Stimulated activated CD4-positive, alpha-beta T cell treated with anti-CD3 and anti-CD28 coated beads, Interleukin-4, amount 100 ng/mL, for 48 hours (primary cell): ENCODE measurements around the gene KIRREL3.

Experiments used
- DNase-seq, 2 donors: peaks; one replicate each; pipeline ENCODE4 v3.0.0-alpha.2; 2020; ENCODE audit warnings: low read depth in 2 of 2

KIRREL3 gene

DNA sequence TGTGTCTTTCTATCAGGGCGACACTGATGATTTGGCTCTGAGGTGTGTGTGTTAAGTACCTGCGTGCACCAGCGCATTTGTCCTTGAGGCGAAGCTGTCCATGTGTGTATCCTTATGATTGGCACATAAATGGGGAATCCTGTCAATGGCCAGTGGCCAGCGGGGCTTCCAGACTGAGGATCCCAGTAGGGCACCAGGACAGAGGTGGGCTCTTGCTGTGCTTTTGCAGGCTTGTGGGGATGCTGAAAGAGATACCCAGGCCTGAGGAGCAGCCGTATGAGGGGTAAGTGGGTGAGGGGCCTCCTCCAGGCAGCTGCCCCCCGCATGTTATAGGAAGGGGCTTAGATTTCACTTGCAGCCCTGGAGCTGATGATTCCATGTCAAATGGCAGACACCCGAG lies 488.3 kb downstream of the KIRREL3 start:
- no peak for DNase-seq

- DNase-seq, result no peak
Measured at GRCh38 chr11:126511475-126512115, 489.0 kb downstream of the KIRREL3 start.

DNA sequence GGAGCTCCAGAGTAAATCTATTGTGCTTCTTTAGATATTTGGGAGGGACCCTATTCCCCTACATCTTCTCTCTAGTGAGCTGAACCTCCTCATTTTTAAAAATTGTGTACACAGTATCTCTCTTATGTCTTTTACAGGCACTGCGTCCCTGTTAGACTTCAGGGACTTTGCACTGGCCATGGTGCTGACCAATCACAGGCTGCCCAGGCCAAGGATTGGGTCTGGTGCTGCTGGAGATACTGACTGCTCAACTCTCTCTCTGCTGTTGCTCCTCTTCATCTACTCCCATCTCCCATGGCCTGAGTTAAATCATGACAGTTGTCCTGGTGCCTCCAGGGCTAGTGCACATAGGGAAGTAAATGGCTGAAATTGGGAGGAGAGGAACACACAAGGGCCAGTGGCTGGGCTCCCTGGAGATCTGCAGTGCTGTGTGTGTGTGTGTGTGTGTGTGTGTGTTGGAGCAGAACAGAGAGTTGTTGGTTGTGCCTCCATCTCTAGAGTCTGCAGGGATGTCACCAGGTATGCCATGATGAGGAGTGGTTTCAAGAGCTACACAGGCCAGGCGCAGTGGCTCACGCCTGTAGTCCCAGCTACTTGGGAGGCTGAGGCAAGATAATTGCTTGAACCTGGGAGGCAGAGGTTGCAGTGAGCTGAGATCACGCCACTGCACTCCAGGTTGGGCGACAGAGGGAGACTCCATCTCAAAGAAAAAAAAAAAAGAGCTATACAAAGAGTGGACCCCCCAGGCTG lies 489.8 kb downstream of the KIRREL3 start:
- no peak for DNase-seq

- DNase-seq, result no peak
Measured at GRCh38 chr11:126507646-126508045, 492.9 kb downstream of the KIRREL3 start.

DNA sequence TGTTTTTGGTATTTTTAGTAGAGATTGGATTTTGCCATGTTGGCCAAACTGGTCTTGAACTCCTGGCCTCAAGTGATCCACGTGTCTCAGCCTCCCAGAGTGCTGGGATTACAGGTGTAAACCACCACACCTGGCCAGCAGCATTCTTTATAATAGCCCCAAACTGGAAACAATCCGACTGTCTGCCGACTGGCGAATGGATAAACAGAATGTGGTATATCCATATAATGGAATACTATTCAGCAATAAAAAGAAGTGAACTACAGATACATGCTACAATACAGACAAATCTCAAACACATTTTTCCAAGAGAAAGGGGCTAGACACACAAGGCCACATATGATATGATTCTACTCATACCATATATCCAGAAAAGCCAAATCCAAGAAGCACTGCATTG lies 493.8 kb downstream of the KIRREL3 start:
- no peak for DNase-seq

GRCh38 chr11:126502982-126503381 lies 497.6 kb downstream of the KIRREL3 start:
- no peak for DNase-seq

- DNase-seq, result no peak
Measured at GRCh38 chr11:126502159-126502558, 498.4 kb downstream of the KIRREL3 start.

GRCh38 chr11:126501641-126502040 lies 498.9 kb downstream of the KIRREL3 start:
- DNase-seq, result no peak

DNA sequence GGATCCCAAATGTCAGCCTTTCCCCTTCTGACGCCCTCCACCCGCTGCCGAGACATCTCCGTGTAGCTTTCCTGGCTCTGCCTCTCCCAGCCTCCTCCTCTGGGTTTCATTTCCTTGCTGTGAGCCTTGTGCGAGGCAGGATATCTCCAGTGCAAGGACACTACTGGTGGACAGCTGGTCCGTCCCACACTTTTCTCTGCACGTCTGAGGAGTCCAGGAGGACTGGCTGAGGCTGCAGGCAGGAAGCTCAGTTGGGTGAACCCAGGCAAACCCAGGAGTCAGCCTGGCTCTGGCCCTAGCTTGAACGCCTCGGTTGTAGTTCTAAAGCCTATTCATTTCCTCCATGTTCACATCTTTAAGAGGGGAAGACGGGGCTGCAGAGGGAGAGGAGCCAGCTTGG lies 499.6 kb downstream of the KIRREL3 start:
- DNase-seq, result no peak

GRCh38 chr11:126499131-126499752 lies 501.3 kb downstream of the KIRREL3 start:
- DNase-seq, result no peak

DNA sequence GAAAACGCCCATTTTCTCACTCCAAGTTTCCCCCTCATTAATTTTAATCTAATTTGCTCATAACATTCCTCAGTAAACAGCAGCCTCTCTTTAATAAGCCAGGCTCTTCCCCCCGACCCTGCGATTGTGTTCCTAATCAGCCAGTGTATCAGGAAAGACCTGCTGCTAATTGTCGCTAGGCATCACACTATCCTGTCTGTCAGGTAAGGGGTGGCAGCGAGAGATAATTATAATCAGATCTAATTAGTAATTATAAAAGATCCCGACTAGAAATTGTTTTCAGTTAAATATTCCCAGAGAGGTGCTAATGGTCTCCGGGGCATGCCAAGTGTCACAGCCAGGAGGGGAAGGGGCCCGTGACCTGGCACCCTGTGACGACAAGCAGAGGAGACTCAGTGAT lies 502.3 kb downstream of the KIRREL3 start:
- DNase-seq, result no peak

GRCh38 chr11:126497581-126498122 lies 502.9 kb downstream of the KIRREL3 start:
- no peak for DNase-seq

GRCh38 chr11:126496576-126497337 lies 503.8 kb downstream of the KIRREL3 start:
- no peak for DNase-seq

- DNase-seq, result no peak
Measured at GRCh38 chr11:126495281-126496220, 505.0 kb downstream of the KIRREL3 start.

DNA sequence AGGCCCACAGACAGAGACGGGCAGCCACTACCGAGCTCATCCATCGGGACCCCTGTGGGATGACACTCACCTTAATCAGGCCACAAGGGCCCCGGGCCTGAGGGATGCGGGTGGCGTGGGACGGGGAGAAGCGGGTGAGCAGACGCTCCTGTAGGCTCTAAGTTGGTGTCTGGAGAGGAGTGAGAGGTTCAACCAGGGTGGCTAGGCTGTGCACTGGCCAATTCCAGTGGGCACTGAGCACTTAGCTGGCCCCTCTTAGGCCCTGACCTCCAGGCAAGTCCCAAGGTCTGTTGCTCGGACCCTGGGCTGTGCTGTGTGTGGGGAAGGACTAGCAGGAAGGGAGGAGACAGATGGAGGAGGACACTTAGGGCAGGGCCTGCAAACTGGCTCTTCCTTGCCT lies 505.7 kb downstream of the KIRREL3 start:
- DNase-seq, result no peak

GRCh38 chr11:126492331-126493082 lies 508.1 kb downstream of the KIRREL3 start:
- no peak for DNase-seq

- no peak for DNase-seq
Measured at GRCh38 chr11:126491092-126491491, 509.5 kb downstream of the KIRREL3 start.

- no peak for DNase-seq
Measured at GRCh38 chr11:126489836-126490660, 510.5 kb downstream of the KIRREL3 start.
